ENCODE results near the gene COL21A1. TPM values are rescaled to one million over a fixed set of nuclear protein-coding genes. Genes with fewer than 3 reads are reported as not detected.

The COL21A1 gene
- total RNA-seq = 16.8 and 20.5 TPM in 2 replicates
- long read RNA-seq, partial matches to known transcripts = 3 of 5 reads
- long read RNA-seq, other reads (novel, unspliced or antisense) = 2 of 5 reads

GRCh38 chr6:56246881-56247653 is at the start of gene COL21A1:
COL21A1 (minus strand) TSS chr6:56247580; CDS start chr6:56182618, 64,962 bp downstream.
- Mint-ChIP-seq H3K4me1 (ENCODE audit: low read depth) (peaks cover 19% of the 10 kb centered on the region), H3K36me3 (ENCODE audit: insufficient read depth) (no peaks in the 10 kb centered on the region), H3K27ac (peak within 1 kb of the TSS; percentile 81), H3K27me3 (peaks cover 45% of the 10 kb centered on the region), H3K4me3 (ENCODE audit: low read depth) (peak within 1 kb of the TSS; percentile 83), H3K9me3 (ENCODE audit: low read depth) (no peaks in the 10 kb centered on the region)
- DNase-seq (ENCODE audit: low spot score, unreplicated experiment) = peak; percentile 66
- TF ChIP-seq, protein P1, sequence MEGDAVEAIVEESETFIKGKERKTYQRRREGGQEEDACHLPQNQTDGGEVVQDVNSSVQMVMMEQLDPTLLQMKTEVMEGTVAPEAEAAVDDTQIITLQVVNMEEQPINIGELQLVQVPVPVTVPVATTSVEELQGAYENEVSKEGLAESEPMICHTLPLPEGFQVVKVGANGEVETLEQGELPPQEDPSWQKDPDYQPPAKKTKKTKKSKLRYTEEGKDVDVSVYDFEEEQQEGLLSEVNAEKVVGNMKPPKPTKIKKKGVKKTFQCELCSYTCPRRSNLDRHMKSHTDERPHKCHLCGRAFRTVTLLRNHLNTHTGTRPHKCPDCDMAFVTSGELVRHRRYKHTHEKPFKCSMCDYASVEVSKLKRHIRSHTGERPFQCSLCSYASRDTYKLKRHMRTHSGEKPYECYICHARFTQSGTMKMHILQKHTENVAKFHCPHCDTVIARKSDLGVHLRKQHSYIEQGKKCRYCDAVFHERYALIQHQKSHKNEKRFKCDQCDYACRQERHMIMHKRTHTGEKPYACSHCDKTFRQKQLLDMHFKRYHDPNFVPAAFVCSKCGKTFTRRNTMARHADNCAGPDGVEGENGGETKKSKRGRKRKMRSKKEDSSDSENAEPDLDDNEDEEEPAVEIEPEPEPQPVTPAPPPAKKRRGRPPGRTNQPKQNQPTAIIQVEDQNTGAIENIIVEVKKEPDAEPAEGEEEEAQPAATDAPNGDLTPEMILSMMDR (IDR thresholded peaks at IDR 0.05; ENCODE audit: unreplicated experiment) = peak; percentile 52

DNA sequence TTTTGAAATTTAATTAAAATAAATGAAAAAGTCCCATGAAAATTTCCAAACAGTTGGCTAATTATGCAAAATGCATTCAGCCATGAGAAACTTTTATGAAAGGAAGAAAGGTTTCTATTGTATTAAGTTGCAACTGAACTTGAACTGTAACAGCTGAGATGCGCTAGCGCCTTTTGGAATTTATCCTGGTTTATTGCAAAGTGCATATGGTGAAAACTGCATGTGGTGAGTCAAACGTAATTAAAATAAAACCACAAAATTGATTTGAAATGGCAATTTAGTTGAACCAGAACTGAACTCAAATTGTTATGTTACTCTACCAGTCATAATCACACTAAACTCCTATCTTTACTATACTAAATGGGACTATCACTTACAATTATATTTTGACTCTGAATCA is 46.4 kb upstream of the COL21A1 start:
- H3K36me3 Mint-ChIP-seq (ENCODE audit: insufficient read depth) = no peaks in the 10 kb centered on the region
- H3K27me3 Mint-ChIP-seq = no peaks in the 10 kb centered on the region
- H3K4me1 Mint-ChIP-seq (ENCODE audit: low read depth) = peaks cover 2% of the 10 kb centered on the region
- no peak overlapping the region for H3K4me3 Mint-ChIP-seq (ENCODE audit: low read depth)
- DNase-seq (ENCODE audit: low spot score, unreplicated experiment) = no peak
- H3K27ac Mint-ChIP-seq = no peak overlapping the region
- peaks cover 5% of the 10 kb centered on the region for H3K9me3 Mint-ChIP-seq (ENCODE audit: low read depth)
- TF ChIP-seq, protein P1 (IDR thresholded peaks at IDR 0.05; ENCODE audit: unreplicated experiment) = no peak

- peak; percentile 17 for DNase-seq (ENCODE audit: low spot score, unreplicated experiment)
- no peak overlapping the region for H3K4me3 Mint-ChIP-seq (ENCODE audit: low read depth)
- TF ChIP-seq, protein P1 (IDR thresholded peaks at IDR 0.05; ENCODE audit: unreplicated experiment) = peak; percentile 83
- peaks cover 5% of the 10 kb centered on the region for H3K9me3 Mint-ChIP-seq (ENCODE audit: low read depth)
- H3K27me3 Mint-ChIP-seq = no peaks in the 10 kb centered on the region
- H3K27ac Mint-ChIP-seq = no peak overlapping the region
- peaks cover 3% of the 10 kb centered on the region for H3K4me1 Mint-ChIP-seq (ENCODE audit: low read depth)
- no peaks in the 10 kb centered on the region for H3K36me3 Mint-ChIP-seq (ENCODE audit: insufficient read depth)
Measured at GRCh38 chr6:56292505-56293181, 45.3 kb upstream of the COL21A1 start.

DNA sequence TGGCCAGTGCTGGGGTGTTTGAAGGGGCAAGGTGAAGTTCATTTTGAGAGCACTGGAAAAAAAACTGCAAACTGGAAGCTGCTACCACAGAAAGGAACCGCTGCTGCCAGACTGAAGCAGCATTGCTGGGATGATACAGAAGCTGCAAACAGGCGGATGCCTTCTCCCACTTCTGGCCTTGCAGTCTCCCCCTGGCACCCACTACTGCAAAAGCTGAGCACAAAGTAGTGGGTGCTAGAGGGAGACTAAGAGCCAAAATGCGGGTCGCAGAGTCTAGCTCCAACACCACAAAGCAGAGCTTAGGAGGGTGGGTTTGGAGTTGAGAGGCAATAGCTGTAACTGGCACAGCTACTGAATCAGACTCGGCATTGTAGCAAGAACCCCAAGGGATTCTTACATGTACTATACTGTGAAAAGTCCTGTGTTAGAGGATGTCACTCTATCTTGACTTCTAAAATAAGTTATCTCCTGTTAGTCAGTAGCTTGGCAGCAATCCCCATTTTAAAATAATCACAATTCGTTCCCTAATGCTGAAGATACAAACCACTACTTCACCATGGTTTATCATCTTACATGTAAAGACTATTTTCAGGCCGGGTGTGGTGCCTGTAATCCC is 44.0 kb upstream of the COL21A1 start:
- Mint-ChIP-seq H3K27ac (no peak overlapping the region), H3K27me3 (no peaks in the 10 kb centered on the region), H3K9me3 (ENCODE audit: low read depth) (peaks cover 8% of the 10 kb centered on the region), H3K36me3 (ENCODE audit: insufficient read depth) (no peaks in the 10 kb centered on the region), H3K4me3 (ENCODE audit: low read depth) (no peak overlapping the region), H3K4me1 (ENCODE audit: low read depth) (peaks cover 3% of the 10 kb centered on the region)
- no peak for DNase-seq (ENCODE audit: low spot score, unreplicated experiment)
- TF ChIP-seq, protein P1 (IDR thresholded peaks at IDR 0.05; ENCODE audit: unreplicated experiment) = no peak

DNA sequence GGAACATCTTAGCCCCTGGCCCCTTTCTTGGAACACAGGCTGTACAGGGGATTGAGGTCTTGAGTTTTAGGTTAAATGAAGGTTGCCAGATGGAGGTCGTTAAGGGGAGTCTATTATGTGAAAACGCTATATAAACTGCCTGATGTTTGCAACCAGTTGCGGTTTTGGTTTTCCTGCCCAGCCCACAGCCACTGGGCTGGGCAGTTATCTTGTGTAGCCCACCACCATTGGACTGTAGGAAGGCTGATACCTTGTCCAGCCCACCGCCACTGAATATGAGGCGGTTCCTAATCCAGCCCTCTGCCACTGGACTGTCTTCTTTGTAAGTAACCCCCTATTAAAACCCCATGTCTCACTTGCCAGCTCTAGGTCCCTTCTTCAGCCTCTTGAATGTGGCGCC is 42.3 kb upstream of the COL21A1 start:
- Mint-ChIP-seq H3K9me3 (ENCODE audit: low read depth) (peaks cover 7% of the 10 kb centered on the region), H3K4me3 (ENCODE audit: low read depth) (no peak overlapping the region), H3K36me3 (ENCODE audit: insufficient read depth) (no peaks in the 10 kb centered on the region), H3K4me1 (ENCODE audit: low read depth) (peaks cover 8% of the 10 kb centered on the region), H3K27me3 (no peaks in the 10 kb centered on the region), H3K27ac (no peak overlapping the region)
- TF ChIP-seq, protein P1 (IDR thresholded peaks at IDR 0.05; ENCODE audit: unreplicated experiment) = no peak
- no peak for DNase-seq (ENCODE audit: low spot score, unreplicated experiment)

Measured in progenitor cell of endocrine pancreas (in vitro differentiated cells).